ENCODE results near the gene OCLN. TPM values are rescaled to one million over a fixed set of nuclear protein-coding genes. Genes with fewer than 3 reads are reported as not detected.

Gene OCLN
- total RNA-seq, 1 experiment from 2014 or later: 102 TPM

- POLR2A ChIA-PET: no interaction called here
Measured at GRCh38 chr5:69527128-69527770, 34.7 kb downstream of the OCLN start.

DNA sequence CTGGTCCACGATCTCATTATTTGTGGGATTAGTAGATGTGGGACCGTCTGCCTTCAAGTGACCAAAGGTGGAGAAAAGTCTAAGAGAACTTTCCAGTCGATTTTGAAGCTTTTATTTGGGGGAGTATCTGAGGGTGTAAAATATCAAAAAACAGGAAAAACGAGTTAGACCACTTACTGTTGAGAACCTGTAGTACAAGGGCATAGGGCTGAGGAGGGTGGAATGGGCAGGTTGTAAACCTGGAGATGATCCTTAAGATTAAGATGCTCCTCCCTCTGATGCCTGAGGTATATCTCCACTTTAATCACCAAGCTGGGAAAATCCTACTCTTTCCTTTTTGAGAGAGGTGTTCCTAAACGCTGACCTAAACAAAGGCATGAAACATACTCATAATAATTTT, 35.4 kb downstream of the OCLN start:
- BruUV-seq (replicated peaks): TSS peak; percentile 29
- POLR2A ChIA-PET: no interaction called here

More at GRCh38 chr5:69527128-69527770, 34.7 kb downstream of the OCLN start:
- BruUV-seq (replicated peaks): no TSS peak
- in situ Hi-C loops (cut with HindIII; ENCODE audit: low pct_unique_long_range_greater_than_20kb, low sequenced_read_pairs): no loop called here
- Histone ChIP-seq H3K27me3 (ENCODE audit: control insufficient read depth, insufficient read depth, low read length) (no peaks in the 10 kb centered on the region), H3K36me3 (ENCODE audit: control insufficient read depth, insufficient read depth, low read length) (no peaks in the 10 kb centered on the region), H3K4me3 (ENCODE audit: low read depth in 2 of 2, low read length in 2 of 2) (no peak overlapping the region), H3K27ac (ENCODE audit: low read length) (no peak overlapping the region), H3K4me1 (ENCODE audit: control insufficient read depth, insufficient read depth, low read length) (peaks cover 2% of the 10 kb centered on the region; the same call in 1 of the 2 replicates), H3K9me3 (ENCODE audit: control insufficient read depth, insufficient read depth, low read depth, low read length) (no peaks in the 10 kb centered on the region)
- DNase-seq (ENCODE audit: low read depth, low spot score): no peak
- intact Hi-C loops (cut with micrococcal nuclease; ENCODE audit: unreplicated experiment): no loop called here
- ATAC-seq: no peak
- TF ChIP-seq CTCF (IDR thresholded peaks at IDR 0.05): no peak
- CTCF ChIA-PET: interaction anchor here (0.6 kb wide), 1 partner anchor 193 kb away, joined by 3 read pairs; no protein-coding TSS in a partner anchor

More for the DNA sequence above, 35.4 kb downstream of the OCLN start:
- Histone ChIP-seq H3K9me3 (ENCODE audit: control insufficient read depth, insufficient read depth, low read depth, low read length) (no peaks in the 10 kb centered on the region), H3K27ac (ENCODE audit: low read length) (no peak overlapping the region), H3K36me3 (ENCODE audit: control insufficient read depth, insufficient read depth, low read length) (no peaks in the 10 kb centered on the region), H3K27me3 (ENCODE audit: control insufficient read depth, insufficient read depth, low read length) (no peaks in the 10 kb centered on the region), H3K4me1 (ENCODE audit: control insufficient read depth, insufficient read depth, low read length) (no peaks in the 10 kb centered on the region), H3K4me3 (ENCODE audit: low read depth in 2 of 2, low read length in 2 of 2) (no peak overlapping the region)
- CTCF ChIA-PET: no interaction called here
- TF ChIP-seq TCF7L2 (IDR thresholded peaks at IDR 0.05; ENCODE audit: low read depth, low read length) (no peak), CTCF (IDR thresholded peaks at IDR 0.05) (no peak), POLR2AphosphoS5 (IDR thresholded peaks at IDR 0.05; ENCODE audit: low read depth, low read length) (no peak), SIN3A (IDR thresholded peaks at IDR 0.05; ENCODE audit: borderline replicate concordance, insufficient read depth, low read depth, low read length) (no peak)
- TF ChIP-seq, protein P1, sequence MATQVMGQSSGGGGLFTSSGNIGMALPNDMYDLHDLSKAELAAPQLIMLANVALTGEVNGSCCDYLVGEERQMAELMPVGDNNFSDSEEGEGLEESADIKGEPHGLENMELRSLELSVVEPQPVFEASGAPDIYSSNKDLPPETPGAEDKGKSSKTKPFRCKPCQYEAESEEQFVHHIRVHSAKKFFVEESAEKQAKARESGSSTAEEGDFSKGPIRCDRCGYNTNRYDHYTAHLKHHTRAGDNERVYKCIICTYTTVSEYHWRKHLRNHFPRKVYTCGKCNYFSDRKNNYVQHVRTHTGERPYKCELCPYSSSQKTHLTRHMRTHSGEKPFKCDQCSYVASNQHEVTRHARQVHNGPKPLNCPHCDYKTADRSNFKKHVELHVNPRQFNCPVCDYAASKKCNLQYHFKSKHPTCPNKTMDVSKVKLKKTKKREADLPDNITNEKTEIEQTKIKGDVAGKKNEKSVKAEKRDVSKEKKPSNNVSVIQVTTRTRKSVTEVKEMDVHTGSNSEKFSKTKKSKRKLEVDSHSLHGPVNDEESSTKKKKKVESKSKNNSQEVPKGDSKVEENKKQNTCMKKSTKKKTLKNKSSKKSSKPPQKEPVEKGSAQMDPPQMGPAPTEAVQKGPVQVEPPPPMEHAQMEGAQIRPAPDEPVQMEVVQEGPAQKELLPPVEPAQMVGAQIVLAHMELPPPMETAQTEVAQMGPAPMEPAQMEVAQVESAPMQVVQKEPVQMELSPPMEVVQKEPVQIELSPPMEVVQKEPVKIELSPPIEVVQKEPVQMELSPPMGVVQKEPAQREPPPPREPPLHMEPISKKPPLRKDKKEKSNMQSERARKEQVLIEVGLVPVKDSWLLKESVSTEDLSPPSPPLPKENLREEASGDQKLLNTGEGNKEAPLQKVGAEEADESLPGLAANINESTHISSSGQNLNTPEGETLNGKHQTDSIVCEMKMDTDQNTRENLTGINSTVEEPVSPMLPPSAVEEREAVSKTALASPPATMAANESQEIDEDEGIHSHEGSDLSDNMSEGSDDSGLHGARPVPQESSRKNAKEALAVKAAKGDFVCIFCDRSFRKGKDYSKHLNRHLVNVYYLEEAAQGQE (IDR thresholded peaks at IDR 0.05; ENCODE audit: insufficient read depth in 1 of 2, low read depth in 2 of 2, low read length in 1 of 2): no peak
- ATAC-seq: no peak
- intact Hi-C loops (cut with micrococcal nuclease; ENCODE audit: unreplicated experiment): no loop called here
- in situ Hi-C loops (cut with HindIII; ENCODE audit: low pct_unique_long_range_greater_than_20kb, low sequenced_read_pairs): no loop called here
- no peak for DNase-seq (ENCODE audit: low read depth, low spot score)

Measured in Panc1 (cell line).